HepG2 (cell line): ENCODE results near the gene NAT9. TPM values are rescaled to one million over a fixed set of nuclear protein-coding genes. Genes with fewer than 3 reads are reported as not detected.

ENCODE experiments used
- MAZ ChIP-seq, 2 experiments: sonication (generic) in 1 of 2; formaldehyde crosslinking in 1 of 2; IDR thresholded peaks; 2 replicates each; pipeline versions ENCODE4 v1.5.0 to v1.6.1; 2012 to 2020; ENCODE audit warnings: low read depth in 2 of 2, mild to moderate bottlenecking in 2 of 2, borderline replicate concordance in 1 of 2, improper control_type of control experiment in 1 of 2, low read length in 1 of 2, missing genetic modification reagents in 1 of 2, moderate library complexity in 1 of 2
- NAIF1 ChIP-seq: sonication (generic); formaldehyde crosslinking; IDR thresholded peaks from 2 replicates; pipeline ENCODE4 v1.5.0; 2020; ENCODE audit warnings: mild to moderate bottlenecking, missing genetic modification reagents, borderline replicate concordance
- NBN ChIP-seq: fragments of 450-650 bp; conservative IDR thresholded peaks from 2 replicates; pipeline ENCODE4 v1.6.1; 2017
- PLRG1 ChIP-seq: fragments of 450-650 bp; conservative IDR thresholded peaks from 2 replicates; pipeline ENCODE4 v1.6.1; 2016
- REL ChIP-seq: sonication (generic); formaldehyde crosslinking; conservative IDR thresholded peaks from 2 replicates; pipeline ENCODE4 v1.8.0; 2022; ENCODE audit warnings: mild to moderate bottlenecking, missing genetic modification reagents, moderate library complexity
- ZNF737 ChIP-seq: sonication (generic); formaldehyde crosslinking; IDR thresholded peaks from 2 replicates; pipeline ENCODE4 v1.5.0; 2020; ENCODE audit warnings: missing genetic modification reagents, mild to moderate bottlenecking, borderline replicate concordance
- polyA plus RNA-seq, 8 experiments: library from polyadenylated mRNA; depleted of rRNA in 3 of 8; stranded (reverse) in 7 of 8; unstranded in 1 of 8; fragments of >200 nt; fragmentation: Illumina TruSeq in 4 of 8; extraction: Trizol in 4 of 8; gene quantifications; 2 replicates each; pipeline versions ENCODE4 v1.2.1 to v1.2.3, GENCODE V29; 2011 to 2016; ENCODE audit warnings: low read depth in 4 of 8, missing spikeins in 1 of 8, mixed read lengths in 1 of 8; ENCODE audit not compliant: insufficient read depth in 1 of 8
- total RNA-seq, 5 experiments: library from RNA; depleted of rRNA; stranded (reverse); fragments of >200 nt; fragmentation: Illumina TruSeq; extraction: Trizol; gene quantifications; 2 replicates each; pipeline ENCODE4 v1.2.3, GENCODE V29; 2016; ENCODE audit warnings: low read depth in 1 of 5
- TF ChIP-seq, protein P1 (sequence below): sonication (generic); formaldehyde crosslinking; IDR thresholded peaks from 2 replicates; pipeline ENCODE4 v1.8.0; 2022; ENCODE audit warnings: missing genetic modification reagents, mild to moderate bottlenecking, borderline replicate concordance
- TF ChIP-seq, protein P2 (sequence below): IDR thresholded peaks from 2 replicates; pipeline ENCODE4 v1.6.1; 2016; ENCODE audit warnings: low read depth
- TF ChIP-seq, protein P3 (sequence below): conservative IDR thresholded peaks from 2 replicates; pipeline ENCODE4 v1.6.1; 2018; ENCODE audit warnings: missing genetic modification reagents
- TF ChIP-seq, protein P4 (sequence below): sonication (generic); formaldehyde crosslinking; IDR thresholded peaks from 2 replicates; pipeline ENCODE4 v1.4.0; 2020; ENCODE audit warnings: missing genetic modification reagents, borderline replicate concordance
- TF ChIP-seq, protein P5 (sequence below): IDR thresholded peaks from 2 replicates; pipeline ENCODE4 v1.6.1; 2016; ENCODE audit warnings: low read depth, control low read depth
- TF ChIP-seq, protein P6 (sequence below): sonication (generic); formaldehyde crosslinking; IDR thresholded peaks from 2 replicates; pipeline ENCODE4 v1.5.1; 2020; ENCODE audit warnings: missing genetic modification reagents, mild to moderate bottlenecking, borderline replicate concordance
- TF ChIP-seq, protein P7 (sequence below): IDR thresholded peaks from 2 replicates; pipeline ENCODE4 v1.6.1; 2016; ENCODE audit warnings: low read depth, borderline replicate concordance
- TF ChIP-seq, protein P8 (sequence below): sonication (generic); formaldehyde crosslinking; IDR thresholded peaks from 2 replicates; pipeline ENCODE4 v1.4.0; 2020; ENCODE audit warnings: mild to moderate bottlenecking, low read depth, missing genetic modification reagents

Gene NAT9
- total and polyA plus RNA-seq, 2 of the 13 experiments (the other 11 are each of a cell fraction or from before 2014, with no cell fraction given), result 39.7 to 44.2 TPM

DNA sequence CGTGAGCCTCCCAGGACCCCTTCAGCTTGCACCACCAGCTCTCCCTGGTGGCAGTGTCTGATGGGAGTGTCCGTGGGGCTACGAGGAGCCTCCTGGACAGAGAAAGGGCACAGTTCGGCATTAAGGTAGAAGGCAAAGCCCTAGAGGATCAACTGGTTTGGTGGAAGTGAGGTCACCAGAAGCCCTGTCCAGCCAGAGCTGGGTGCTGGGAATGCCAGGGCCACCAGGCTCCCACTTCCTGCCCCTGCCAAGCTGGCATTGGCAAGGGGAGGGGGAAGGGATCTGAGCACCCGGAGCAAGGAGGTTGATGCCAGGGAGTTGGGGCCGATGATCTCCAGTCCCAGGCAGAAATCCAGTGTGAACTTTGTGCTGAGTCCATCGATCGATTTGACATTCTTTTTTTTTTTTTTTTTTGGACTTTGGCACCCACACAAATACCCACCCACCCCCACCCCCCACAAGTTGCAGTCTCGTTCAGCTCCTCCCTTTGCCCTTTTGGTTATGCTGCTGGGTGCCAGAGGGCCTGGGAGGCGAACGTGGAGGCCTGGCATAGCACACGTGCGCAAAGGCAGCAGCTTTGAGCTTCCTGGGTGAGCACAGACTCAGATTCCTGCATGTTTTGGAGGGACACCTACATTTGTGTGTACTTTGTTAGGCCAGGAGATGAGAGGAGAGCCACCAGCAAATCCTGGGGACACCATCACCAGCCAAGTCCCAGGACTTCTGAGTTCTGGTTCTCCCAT lies 25.6 kb downstream of the NAT9 start (continued):
- TF ChIP-seq, protein P1, sequence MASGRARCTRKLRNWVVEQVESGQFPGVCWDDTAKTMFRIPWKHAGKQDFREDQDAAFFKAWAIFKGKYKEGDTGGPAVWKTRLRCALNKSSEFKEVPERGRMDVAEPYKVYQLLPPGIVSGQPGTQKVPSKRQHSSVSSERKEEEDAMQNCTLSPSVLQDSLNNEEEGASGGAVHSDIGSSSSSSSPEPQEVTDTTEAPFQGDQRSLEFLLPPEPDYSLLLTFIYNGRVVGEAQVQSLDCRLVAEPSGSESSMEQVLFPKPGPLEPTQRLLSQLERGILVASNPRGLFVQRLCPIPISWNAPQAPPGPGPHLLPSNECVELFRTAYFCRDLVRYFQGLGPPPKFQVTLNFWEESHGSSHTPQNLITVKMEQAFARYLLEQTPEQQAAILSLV (CRISPR knock-in tag), result peak; percentile 61; the same call in 1 of the 2 replicates
- TF ChIP-seq, protein P2, sequence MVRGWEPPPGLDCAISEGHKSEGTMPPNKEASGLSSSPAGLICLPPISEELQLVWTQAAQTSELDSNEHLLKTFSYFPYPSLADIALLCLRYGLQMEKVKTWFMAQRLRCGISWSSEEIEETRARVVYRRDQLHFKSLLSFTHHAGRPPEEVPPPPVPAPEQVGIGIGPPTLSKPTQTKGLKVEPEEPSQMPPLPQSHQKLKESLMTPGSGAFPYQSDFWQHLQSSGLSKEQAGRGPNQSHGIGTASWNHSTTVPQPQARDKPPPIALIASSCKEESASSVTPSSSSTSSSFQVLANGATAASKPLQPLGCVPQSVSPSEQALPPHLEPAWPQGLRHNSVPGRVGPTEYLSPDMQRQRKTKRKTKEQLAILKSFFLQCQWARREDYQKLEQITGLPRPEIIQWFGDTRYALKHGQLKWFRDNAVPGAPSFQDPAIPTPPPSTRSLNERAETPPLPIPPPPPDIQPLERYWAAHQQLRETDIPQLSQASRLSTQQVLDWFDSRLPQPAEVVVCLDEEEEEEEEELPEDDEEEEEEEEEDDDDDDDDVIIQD, result no peak
- TF ChIP-seq, protein P3, sequence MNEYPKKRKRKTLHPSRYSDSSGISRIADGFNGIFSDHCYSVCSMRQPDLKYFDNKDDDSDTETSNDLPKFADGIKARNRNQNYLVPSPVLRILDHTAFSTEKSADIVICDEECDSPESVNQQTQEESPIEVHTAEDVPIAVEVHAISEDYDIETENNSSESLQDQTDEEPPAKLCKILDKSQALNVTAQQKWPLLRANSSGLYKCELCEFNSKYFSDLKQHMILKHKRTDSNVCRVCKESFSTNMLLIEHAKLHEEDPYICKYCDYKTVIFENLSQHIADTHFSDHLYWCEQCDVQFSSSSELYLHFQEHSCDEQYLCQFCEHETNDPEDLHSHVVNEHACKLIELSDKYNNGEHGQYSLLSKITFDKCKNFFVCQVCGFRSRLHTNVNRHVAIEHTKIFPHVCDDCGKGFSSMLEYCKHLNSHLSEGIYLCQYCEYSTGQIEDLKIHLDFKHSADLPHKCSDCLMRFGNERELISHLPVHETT (CRISPR knock-in tag), result 0 out of 2 replicates have a peak, but pooled peaks have one; percentile 44
- TF ChIP-seq, protein P4, sequence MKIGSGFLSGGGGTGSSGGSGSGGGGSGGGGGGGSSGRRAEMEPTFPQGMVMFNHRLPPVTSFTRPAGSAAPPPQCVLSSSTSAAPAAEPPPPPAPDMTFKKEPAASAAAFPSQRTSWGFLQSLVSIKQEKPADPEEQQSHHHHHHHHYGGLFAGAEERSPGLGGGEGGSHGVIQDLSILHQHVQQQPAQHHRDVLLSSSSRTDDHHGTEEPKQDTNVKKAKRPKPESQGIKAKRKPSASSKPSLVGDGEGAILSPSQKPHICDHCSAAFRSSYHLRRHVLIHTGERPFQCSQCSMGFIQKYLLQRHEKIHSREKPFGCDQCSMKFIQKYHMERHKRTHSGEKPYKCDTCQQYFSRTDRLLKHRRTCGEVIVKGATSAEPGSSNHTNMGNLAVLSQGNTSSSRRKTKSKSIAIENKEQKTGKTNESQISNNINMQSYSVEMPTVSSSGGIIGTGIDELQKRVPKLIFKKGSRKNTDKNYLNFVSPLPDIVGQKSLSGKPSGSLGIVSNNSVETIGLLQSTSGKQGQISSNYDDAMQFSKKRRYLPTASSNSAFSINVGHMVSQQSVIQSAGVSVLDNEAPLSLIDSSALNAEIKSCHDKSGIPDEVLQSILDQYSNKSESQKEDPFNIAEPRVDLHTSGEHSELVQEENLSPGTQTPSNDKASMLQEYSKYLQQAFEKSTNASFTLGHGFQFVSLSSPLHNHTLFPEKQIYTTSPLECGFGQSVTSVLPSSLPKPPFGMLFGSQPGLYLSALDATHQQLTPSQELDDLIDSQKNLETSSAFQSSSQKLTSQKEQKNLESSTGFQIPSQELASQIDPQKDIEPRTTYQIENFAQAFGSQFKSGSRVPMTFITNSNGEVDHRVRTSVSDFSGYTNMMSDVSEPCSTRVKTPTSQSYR (CRISPR knock-in tag), result peak; percentile 98
- TF ChIP-seq, protein P5, sequence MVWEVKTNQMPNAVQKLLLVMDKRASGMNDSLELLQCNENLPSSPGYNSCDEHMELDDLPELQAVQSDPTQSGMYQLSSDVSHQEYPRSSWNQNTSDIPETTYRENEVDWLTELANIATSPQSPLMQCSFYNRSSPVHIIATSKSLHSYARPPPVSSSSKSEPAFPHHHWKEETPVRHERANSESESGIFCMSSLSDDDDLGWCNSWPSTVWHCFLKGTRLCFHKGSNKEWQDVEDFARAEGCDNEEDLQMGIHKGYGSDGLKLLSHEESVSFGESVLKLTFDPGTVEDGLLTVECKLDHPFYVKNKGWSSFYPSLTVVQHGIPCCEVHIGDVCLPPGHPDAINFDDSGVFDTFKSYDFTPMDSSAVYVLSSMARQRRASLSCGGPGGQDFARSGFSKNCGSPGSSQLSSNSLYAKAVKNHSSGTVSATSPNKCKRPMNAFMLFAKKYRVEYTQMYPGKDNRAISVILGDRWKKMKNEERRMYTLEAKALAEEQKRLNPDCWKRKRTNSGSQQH (CRISPR knock-in tag), result peak; percentile 98
- TF ChIP-seq NAIF1 (CRISPR knock-in tag) (no peak; the same call in 1 of the 2 replicates), REL (no peak), PLRG1 (no peak), MAZ (IDR thresholded peaks at IDR 0.05; ENCODE audit: borderline replicate concordance, low read depth, low read length) (peak; percentile 80; the same call in 1 of the 2 replicates), MAZ (CRISPR knock-in tag; IDR thresholded peaks at IDR 0.05; ENCODE audit: low read depth) (peak; percentile 94), NBN (no peak), ZNF737 (CRISPR knock-in tag) (no peak)
- TF ChIP-seq, protein P6, sequence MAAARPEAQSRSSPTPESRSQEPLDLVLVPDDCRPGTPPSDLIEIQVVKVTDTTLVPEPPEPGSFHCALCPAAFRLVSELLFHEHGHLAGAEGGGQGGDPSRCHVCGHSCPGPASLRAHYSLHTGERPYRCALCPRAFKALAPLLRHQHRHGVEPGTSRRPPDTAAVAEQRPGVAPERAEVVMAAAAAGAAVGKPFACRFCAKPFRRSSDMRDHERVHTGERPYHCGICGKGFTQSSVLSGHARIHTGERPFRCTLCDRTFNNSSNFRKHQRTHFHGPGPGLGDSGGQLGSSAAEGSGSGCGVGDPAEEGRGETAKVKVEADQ (CRISPR knock-in tag), result no peak; the same call in 1 of the 2 replicates
- TF ChIP-seq, protein P7, sequence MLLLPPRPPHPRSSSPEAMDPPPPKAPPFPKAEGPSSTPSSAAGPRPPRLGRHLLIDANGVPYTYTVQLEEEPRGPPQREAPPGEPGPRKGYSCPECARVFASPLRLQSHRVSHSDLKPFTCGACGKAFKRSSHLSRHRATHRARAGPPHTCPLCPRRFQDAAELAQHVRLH (CRISPR knock-in tag), result peak; percentile 73; the same call in 1 of the 2 replicates
- TF ChIP-seq, protein P8, sequence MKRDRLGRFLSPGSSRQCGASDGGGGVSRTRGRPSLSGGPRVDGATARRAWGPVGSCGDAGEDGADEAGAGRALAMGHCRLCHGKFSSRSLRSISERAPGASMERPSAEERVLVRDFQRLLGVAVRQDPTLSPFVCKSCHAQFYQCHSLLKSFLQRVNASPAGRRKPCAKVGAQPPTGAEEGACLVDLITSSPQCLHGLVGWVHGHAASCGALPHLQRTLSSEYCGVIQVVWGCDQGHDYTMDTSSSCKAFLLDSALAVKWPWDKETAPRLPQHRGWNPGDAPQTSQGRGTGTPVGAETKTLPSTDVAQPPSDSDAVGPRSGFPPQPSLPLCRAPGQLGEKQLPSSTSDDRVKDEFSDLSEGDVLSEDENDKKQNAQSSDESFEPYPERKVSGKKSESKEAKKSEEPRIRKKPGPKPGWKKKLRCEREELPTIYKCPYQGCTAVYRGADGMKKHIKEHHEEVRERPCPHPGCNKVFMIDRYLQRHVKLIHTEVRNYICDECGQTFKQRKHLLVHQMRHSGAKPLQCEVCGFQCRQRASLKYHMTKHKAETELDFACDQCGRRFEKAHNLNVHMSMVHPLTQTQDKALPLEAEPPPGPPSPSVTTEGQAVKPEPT, result no peak
